ENCODE results near the gene PCDHAC1.

Gene PCDHAC1

DNA sequence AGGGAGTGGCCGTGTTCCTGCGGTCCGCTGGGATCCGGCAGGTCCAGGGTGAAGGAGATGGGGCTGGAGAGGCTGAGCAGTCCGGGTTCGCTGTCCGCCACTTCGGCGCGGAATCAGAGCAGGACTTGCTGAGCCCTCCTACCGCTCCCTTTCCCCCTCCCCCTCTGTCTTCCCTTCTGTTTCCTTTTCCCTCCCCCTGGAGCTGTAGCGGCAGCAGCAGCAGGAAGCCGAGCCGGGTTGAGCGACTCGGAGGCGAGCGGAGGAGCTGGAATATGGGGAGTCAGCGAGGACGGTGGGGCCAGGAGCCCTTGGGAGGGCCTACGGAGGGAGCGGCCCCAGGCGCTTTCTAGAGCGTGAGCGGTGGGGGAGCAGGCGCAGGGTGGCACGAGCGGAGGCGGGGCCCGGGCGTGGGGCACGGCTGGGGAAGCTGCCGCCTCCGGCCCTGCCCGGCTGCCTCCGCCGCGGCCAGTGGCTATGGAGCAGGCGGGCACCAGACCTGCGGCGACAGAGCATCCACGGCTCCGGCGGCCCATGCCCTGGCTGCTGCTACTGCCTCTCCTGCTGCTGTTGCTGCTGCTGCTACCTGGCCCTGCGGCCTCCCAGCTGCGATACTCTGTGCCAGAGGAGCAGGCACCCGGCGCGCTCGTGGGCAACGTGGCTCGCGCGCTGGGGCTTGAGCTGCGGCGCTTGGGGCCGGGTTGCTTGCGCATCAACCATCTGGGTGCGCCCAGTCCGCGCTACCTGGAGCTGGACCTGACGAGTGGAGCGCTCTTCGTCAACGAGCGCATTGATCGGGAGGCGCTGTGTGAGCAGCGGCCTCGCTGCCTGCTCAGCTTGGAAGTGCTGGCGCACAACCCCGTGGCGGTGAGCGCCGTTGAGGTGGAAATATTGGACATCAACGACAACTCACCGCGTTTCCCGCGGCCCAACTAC, 40.5 kb downstream of the PCDHAC1 start, which contains the start of gene PCDHAC2:
TSS of gene PCDHAC2 (plus strand) at position 184 of the 933 bp plus-strand sequence. CDS start at position 475, 291 bp downstream.
- DNase-seq (ENCODE audit: low spot score) = no peak

DNA sequence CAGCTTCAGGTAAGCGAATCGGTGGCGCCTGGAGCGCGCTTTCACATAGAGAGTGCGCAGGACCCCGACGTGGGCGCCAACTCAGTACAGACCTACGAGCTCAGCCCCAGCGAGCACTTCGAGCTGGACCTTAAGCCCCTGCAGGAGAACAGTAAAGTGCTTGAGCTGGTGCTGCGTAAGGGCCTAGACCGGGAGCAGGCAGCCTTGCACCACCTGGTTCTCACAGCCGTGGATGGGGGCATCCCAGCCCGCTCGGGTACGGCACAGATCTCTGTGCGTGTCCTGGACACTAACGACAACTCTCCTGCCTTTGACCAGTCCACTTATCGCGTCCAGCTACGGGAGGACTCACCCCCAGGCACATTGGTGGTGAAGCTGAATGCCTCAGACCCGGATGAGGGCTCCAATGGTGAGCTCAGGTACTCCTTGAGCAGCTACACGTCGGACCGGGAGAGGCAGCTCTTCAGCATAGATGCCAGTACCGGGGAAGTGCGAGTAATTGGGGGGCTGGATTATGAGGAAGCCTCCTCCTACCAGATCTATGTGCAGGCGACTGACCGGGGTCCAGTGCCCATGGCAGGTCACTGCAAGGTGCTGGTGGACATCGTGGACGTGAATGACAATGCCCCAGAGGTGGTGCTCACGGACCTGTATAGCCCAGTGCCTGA, 41.3 kb downstream of the PCDHAC1 start:
- no peak for DNase-seq (ENCODE audit: low spot score)

DNA sequence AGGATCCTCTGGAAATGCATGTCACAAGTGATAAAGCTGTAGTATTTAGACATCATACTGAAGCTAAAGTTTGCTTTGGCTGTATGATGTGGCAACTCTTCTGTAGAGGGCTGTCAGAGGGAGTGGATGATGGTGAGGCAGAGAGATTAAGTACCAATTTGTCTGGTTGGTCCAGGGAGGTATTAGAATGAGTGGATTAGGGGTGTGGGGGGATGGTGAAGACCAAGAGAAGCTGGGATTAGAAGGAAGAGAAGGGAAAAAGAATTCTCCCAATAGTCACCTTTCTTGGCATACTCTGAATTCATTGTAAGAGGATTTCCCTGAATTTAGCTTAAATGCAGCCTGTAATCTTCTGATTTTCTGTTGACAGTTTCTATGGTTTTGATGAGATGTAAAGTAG, 43.8 kb downstream of the PCDHAC1 start:
- DNase-seq (ENCODE audit: low spot score) = no peak

DNA sequence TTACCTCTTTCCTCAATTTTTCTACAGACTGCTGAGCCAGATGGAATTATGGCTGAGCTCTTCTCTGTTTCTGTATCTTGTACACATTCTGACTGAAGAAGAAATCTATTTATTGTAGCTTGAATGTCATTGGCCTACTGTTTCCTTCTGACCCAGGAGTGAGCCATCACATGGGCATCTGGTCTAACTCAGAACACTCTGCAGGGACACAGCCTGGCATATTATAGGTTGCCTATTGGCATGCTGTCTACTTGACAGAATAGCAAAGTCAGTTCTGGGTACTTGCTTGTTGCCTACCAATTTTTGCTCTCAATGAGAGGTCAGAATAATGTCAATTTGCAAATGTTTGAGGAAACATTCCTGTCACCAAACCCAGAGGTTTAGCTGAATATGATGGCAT, 47.5 kb downstream of the PCDHAC1 start:
- no peak for DNase-seq (ENCODE audit: low spot score)

DNA sequence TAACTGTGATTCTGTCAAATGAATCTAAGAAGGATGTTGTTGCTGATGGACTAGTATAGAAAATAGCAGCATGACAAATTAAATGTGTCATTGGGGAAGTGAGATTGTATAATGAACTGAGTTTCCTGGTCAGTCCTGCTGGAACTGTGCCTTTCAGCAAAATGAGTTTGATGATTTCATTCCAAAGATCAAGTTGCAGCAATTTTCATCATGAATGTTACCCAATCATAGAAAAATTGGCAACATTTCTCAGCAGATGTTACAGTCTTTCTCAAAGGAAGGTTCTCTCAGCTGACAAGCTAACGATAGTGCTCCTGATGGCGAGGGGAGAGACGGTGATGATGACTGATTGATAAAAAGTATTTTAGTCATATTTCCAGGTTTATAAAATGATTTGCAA, 50.9 kb downstream of the PCDHAC1 start:
- no peak for DNase-seq (ENCODE audit: low spot score)

DNA sequence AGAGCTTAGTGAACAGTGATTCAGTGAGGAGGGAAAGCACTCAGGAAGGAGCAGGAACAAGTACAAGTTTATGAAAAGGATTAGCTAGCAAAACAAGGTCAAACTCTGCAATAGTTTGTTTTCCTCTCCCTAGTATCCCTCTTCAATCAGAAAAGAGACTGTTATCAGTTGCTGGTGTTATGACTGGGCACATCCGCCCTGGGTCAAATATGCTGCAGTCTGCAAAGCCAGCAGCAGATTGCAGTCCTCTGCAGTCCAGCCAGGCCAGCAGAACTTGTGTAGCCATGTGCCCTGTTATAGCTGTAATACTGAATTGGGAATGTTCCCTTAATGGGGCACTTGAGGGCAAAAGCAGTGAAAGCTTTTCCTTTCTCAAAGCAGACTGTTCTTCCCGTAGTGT, 52.2 kb downstream of the PCDHAC1 start:
- DNase-seq (ENCODE audit: low spot score) = no peak

DNA sequence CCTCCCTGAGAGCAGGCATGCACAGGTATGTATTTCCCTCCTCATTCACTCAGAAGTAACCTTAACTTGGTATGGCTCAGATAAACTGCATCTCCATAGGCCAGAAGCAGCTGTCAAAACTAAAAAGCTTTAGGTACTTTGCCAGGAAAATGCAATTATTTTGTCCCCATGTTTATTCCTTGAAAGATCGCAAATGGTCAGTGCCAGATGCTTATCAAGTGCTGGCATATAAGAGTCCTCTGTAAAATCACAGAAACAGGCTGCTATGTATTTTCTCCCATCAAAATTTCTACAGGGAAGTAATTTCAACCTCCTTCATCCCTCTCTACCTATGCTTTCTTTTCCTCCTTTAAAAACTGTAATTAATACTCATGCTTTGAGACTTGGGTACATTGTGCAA, 52.9 kb downstream of the PCDHAC1 start:
- no peak for DNase-seq (ENCODE audit: low spot score)

Measured in hematopoietic multipotent progenitor cell treated with erythropoietin and hydrocortisone succinate and interleukin-3 and kit ligand, for 15 days (in vitro differentiated cells).